SK-N-DZ (cell line): Measurements from ENCODE around the gene ENOX1.
A peak's percentile ranks its signal among the peaks of the same experiment; 100 is the strongest.
"Not testable (repeated sequence)": the region's sequence is repeated elsewhere in the genome, so short reads cannot be mapped to it uniquely, and the experiment has no call there.

Experiments used
- DNase-seq: peaks from one replicate; pipeline ENCODE4 v3.0.0-alpha.2; 2015; ENCODE audit warnings: low spot score

Gene ENOX1

DNA sequence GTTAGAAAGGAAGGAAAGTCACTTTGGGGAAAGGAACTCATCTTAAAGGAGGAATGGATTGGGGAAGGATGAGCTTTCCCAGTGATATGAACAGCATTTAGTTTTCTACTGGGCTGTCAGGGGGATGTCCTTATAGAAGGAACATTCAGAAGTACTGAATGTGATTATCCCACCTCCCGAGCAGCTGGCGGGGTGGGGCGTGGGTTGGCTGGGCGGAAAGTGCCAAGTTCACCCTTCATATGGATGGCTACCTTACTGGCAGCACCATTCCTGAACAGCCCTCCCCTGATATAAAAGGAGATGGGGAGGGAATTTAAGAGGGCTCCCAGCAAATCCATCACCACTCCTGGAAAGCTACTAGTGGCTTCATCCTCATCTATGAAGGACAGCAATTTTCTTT lies 572.6 kb downstream of the ENOX1 start:
- no peak for DNase-seq

DNA sequence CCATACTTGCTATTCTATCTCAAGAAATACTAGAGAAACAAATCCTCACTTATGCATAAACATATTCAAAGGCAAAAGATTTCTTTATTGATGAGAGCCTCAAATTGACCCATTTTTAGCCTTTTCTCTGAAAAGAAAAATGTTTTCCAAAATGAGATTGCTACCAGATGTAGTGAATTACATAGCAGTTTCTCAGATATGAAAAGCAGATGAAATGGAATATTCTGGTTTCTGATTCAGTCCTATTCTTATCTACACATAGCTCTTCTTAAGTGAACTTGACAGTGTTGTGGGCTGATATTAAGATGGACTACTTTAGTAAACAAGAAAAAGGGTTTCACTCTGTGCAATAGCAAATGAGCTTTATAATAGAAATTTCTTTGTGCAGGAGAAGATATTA lies 579.9 kb downstream of the ENOX1 start:
- no peak for DNase-seq

- DNase-seq = no peak
Measured at GRCh38 chr13:43205416-43205815, 581.4 kb downstream of the ENOX1 start.

DNA sequence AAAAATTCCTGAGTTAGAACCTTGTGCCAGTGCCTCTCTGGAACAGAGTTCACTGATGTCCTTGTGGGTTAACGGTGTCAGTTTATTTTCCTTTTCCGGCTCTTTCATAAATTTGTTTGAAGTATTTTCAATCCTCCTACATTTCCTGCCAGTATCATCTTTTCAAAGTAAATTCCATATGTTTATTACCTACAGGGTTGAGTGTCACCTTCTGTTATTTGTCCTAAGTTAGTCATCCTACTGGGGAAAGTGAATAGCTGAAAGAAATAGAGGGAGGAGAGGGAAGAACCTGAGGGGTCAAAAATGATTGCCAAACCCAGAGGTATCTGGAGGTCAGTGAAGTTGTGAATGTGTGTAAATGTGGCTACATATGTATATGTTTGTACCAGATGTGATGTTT lies 582.2 kb downstream of the ENOX1 start:
- DNase-seq = no peak

DNA sequence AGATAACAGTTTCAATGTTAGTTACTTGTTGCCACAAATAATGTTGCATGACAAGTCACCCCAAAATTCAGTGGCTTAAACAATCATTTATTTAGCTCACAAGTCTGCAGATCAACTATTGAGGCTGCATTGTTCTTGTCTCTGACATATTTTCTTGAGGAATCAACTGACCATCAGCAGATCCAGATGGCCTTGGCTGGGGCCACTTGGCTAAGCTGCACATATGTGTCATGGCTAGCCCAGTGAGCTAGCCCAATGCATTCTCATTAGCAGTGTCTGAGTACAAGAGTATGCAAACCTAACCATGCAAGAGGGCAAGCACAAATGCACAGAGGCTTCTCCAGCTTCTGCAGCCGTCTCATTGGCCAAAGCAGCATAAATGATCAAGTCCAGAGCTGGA lies 583.0 kb downstream of the ENOX1 start:
- DNase-seq = no peak

DNA sequence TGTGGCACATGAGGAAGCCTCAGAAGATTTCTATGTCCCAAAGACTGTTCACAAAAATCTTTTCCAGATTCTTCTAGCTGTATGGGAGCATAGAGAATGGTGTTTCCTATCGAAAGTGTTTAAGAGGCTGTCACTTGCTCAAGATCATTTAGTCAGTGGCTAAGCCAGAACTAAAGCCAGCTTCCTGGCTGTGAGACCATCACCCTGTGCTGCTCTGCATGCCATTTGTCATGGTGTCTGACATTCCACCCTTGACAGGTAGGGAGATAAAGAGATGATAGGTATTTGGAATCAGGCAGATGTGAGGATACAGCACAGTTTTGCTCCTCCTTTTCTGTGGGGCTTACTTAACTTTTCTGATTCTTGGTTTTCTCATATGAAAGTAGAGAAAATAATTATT lies 586.0 kb downstream of the ENOX1 start:
- DNase-seq = peak; percentile 36

DNA sequence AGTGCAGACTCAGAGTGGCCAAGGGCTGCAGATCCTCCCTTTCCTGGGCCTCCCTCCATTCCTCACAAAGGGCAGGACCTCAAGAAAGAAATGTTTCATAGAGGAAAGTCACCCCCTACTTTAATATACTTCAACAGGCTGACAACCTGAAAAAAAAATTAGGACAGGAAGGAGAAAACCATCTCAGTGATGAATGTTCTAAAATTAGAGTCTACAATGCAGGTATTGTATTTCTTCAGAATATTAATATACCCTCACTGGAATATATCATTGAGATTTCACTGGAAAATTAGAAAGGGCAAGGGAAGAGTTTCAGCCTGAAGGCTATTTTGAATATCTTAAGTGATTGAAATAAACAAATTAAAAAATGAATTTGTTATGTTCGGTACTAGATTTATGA lies 586.5 kb downstream of the ENOX1 start:
- DNase-seq = no peak

DNA sequence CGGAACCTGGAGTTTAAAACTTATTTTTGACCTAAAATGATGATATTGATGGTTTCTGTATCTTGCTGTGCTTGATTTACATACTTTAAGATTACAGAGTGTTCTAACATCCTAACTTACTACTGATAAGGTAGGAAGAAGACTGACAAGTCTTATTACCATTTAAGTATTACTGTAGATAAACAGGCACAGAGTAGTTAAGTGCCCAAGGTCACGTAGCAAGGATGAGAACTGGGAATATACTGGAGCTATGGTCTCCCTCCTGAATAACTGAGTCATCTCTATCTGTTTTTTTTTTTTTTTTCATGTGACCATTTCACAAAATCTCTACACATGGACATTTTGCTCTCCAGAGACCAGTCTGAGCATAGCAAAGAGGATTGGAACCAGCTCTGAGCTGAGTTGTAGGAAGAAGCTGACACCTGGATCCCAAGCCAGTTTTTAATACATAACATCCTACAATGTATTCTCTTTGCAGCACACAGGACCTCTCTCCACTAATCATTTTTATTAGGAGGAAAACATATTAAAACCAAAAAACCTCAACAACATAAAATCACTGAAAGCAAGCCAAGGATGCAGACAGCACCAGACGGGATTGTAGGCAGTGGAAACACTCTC lies 589.9 kb downstream of the ENOX1 start:
- no peak for DNase-seq

- no peak for DNase-seq
Measured at GRCh38 chr13:43196086-43196621, 590.6 kb downstream of the ENOX1 start.

- no peak for DNase-seq
Measured at GRCh38 chr13:43195551-43195950, 591.2 kb downstream of the ENOX1 start.

DNA sequence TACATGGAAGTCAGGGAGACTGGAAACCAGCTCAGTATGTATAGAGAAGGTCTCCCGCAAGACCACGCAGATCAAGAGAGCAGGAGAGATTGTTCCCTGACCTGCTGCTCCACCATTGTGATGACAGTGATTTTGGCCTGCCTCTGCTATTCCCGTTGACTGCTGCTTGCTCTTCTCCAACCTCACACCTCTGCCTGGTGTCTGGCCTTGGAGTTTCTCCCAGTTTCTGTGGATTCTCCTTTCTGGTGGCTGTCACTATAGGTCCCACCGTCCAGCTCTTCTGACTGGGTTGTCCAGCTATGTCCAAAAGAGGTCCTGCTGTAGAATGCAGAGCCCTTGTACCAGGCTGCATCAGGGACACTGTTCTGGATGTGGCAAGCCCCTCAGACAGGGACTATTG lies 591.7 kb downstream of the ENOX1 start:
- no peak for DNase-seq

- no peak for DNase-seq
Measured at GRCh38 chr13:43193789-43194420, 592.9 kb downstream of the ENOX1 start.

DNA sequence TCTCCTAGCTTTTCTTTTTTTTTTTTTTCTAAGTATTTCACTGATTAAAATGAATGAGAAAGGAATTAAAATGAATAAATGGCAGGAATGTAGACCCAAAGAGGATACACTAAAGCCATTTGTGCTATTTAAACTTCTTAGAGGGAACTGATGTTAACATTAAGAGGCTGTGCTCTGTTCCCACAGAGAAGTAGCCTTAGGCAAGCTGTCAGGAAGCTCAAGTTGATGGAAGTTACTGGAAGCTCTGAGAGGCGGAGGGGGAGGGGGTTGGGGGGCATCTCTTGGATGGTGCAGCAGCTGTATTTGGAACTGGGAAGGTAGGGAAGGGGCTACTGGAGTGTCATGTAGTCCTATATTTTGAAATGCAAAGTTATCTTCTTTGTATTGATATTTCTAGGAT lies 595.2 kb downstream of the ENOX1 start:
- no peak for DNase-seq

GRCh38 chr13:43185226-43185625 lies 601.5 kb downstream of the ENOX1 start:
- DNase-seq = peak; percentile 34

- no peak for DNase-seq
Measured at GRCh38 chr13:43180837-43181236, 605.9 kb downstream of the ENOX1 start.

DNA sequence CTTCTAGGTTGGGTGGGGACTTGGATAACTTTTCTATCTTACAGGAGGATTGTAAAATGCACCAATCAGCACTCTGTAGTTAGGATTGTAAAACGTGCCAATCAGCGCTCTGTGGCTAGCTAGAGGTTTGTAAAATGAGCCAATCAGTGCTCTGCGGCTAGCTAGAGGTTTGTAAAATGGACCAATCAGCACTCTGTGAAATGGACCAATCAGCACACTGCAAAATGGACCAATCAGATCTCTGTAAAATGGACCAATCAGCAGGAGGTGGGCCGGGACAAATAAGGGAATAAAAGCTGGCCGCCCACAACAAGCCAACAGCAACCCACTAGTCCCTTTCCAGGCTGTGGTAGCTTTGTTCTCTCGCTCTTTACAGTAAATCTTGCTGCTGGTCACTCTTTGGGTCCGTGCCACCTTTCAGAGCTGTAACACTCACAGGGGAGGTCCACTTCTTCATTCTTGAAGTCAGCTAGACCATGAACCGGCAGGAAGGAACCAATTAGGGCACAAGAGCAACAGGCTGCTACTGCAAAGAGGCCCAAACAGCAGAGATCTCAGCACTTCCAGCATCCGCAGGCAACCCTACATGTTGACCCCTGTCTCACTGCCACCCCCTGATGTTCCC lies 606.6 kb downstream of the ENOX1 start:
- DNase-seq = no peak

DNA sequence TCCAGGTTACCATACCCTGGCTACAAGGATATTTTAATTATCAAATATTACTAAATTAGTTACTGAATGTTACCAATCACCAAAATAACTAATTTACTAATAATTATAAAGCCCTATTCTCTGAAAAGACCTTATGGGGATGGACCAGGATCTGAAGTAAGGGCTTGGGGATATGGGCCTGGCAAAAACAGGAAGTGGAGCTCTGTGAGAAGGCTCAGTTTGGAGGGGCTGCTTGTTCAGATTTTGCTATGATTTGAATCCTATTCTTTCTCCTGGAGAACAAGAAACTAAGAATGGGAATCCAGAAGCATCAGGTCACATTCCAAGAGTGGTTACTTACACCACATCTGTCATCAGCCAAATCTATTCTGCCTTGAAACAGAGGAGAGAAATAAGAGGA lies 615.3 kb downstream of the ENOX1 start:
- no peak for DNase-seq

- no peak for DNase-seq
Measured at GRCh38 chr13:43170506-43170905, 616.3 kb downstream of the ENOX1 start.

- DNase-seq = not testable (repeated sequence)
Measured at GRCh38 chr13:43168434-43168833, 618.3 kb downstream of the ENOX1 start.

- DNase-seq = no peak
Measured at GRCh38 chr13:43167731-43168130, 619.0 kb downstream of the ENOX1 start.

DNA sequence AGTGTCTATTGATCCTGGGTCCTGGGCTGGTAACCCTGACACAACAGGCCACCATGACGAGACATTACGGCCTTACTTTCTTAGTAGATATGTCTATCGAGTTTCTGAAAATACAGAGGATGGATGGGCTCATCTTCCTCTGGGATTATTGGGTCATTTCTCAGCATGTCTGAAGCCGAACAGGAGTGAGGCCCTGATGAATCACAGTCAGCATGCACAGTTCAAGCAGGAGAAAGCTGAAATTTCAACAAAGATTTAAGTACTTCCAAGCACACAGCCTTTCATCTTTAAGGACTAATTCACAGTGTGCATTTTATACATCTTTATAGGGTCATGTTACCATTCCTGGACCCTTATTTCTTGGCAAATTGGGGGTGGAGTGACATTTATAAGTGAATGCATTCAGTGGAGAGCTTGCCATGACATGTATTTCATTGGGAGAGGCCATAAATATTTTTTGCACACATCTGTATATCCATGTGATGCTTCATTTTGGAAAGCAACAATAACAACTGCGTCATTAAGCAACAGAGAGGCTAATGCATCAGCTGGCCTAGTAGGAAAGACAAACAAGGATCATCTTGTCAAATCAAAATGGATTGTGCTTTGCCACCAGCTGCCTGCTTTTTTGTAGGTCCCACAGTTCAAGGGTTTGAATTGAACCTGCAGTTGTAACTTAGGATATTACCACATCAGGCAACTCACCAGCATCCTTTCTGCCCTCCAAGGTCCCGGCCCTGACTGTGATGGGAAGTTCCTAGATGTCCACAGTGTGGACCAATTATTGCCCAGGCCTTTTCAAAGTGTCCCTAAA lies 619.9 kb downstream of the ENOX1 start:
- DNase-seq = no peak
